Skeletal muscle tissue (tissue), 4 donors: Measurements from ENCODE around the gene ITGA11. TPM values are rescaled to one million over a fixed set of nuclear protein-coding genes. Genes with fewer than 3 reads are reported as not detected.

Experiments used
- H3K27ac ChIP-seq: one replicate; pipeline ENCODE4 v1.7.0; 2013; ENCODE audit warnings: mild to moderate bottlenecking, low read depth, low read length, inconsistent platforms
- H3K27me3 ChIP-seq, 3 donors: one replicate each; pipeline ENCODE4 v1.7.0; 2013; ENCODE audit warnings: low read length in 3 of 3; ENCODE audit not compliant: control insufficient read depth in 3 of 3, insufficient read depth in 3 of 3
- H3K36me3 ChIP-seq, 3 donors: one replicate each; pipeline ENCODE4 v1.7.0; 2013; ENCODE audit warnings: low read length in 3 of 3; ENCODE audit not compliant: control insufficient read depth in 3 of 3, insufficient read depth in 3 of 3
- H3K4me1 ChIP-seq, 3 donors: one replicate each; pipeline ENCODE4 v1.7.0; 2013; ENCODE audit warnings: low read length in 3 of 3, mild to moderate bottlenecking in 3 of 3; ENCODE audit not compliant: control insufficient read depth in 3 of 3, insufficient read depth in 3 of 3
- H3K4me3 ChIP-seq, 3 donors: one replicate each; pipeline ENCODE4 v1.7.0; 2013; ENCODE audit warnings: low read length in 3 of 3
- H3K9ac ChIP-seq, 3 donors: one replicate each; pipeline ENCODE4 v1.7.0; 2013; ENCODE audit warnings: low read length in 3 of 3, mild to moderate bottlenecking in 3 of 3, moderate library complexity in 2 of 3, low read depth in 1 of 3
- H3K9me3 ChIP-seq, 3 donors: one replicate each; pipeline ENCODE4 v1.7.0; 2013; ENCODE audit warnings: low read length in 3 of 3; ENCODE audit not compliant: control insufficient read depth in 3 of 3
- total RNA-seq: library from RNA; depleted of rRNA; stranded (reverse); fragments of >200 nt; gene quantifications from one replicate; pipeline ENCODE4 v1.2.3, GENCODE V29; 2014
- donor health status: Osteomylitis.

The ITGA11 gene
- total RNA-seq, 1 donor from 2014 or later: 5.7 TPM

DNA sequence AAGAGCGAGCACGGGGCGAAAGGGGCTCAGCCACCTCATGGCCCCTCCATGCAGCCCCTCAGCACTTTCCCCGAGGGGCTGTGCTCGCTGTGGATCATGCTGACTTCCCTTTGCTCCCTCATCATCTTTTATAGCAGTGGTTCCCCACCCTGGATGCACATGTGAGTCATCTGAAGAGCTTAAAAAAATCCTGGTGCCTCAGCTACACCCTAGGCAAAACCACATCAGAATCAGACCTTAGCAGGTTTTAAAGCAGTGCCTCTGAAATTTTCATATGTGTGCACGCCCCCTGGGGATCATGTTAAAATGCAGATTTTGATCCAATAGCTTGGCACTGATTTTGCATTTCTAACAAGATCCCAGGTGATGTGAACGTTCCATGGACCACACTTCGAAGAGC, 103.5 kb downstream of the ITGA11 start:
- H3K27ac ChIP-seq: no peak overlapping the region
- H3K4me3 ChIP-seq: no peak overlapping the region

DNA sequence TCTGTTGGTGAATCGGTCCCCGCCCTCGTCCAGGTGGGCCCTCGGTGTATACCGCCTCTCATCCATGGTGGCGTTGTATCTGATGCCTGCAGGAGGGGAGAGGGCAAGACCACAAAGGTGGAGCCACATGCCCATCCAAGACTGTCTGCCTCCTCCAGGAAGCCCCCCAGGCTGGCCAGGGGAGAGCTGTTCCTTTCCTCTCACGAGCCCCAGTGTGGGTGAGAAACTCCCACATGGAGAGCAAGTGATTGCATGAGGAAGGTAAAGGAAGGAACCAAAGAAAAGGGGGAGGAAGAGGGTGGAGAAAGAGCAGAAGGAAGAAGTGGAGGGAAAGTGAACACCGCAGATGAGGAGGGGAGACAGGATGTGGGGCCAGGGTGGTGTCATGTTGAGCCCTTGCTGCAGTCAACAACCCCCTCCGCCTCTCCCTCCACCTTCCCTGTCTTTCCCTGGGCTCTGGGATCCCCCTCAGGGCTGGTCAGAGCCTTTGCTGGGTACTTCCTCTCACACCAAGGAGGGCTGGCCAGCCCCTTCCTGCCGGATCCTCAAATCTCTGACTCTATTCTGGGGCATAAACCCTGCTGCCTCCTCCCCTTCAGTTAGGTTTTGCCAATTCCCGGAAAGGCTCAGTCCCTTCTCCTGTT, 105.1 kb downstream of the ITGA11 start:
- Histone ChIP-seq H3K9me3 (no peaks in the 10 kb centered on the region), H3K4me1 (no peaks in the 10 kb centered on the region), H3K27me3 (peaks cover 0 to 7% (median 5%) of the 10 kb centered on the region in 3 donors), H3K36me3 (peaks cover 0 to 6% (median 0%) of the 10 kb centered on the region in 3 donors), H3K9ac (no peak overlapping the region), H3K4me3 (no peak overlapping the region), H3K27ac (no peak overlapping the region)

More for the DNA sequence above, 103.5 kb downstream of the ITGA11 start:
- Histone ChIP-seq H3K36me3 (peaks cover 0 to 6% (median 0%) of the 10 kb centered on the region in 3 donors), H3K27me3 (peaks cover 0 to 7% (median 5%) of the 10 kb centered on the region in 3 donors), H3K9ac (no peak overlapping the region), H3K9me3 (no peaks in the 10 kb centered on the region), H3K4me1 (peaks cover 0 to 1% (median under 1%) of the 10 kb centered on the region in 3 donors)

DNA sequence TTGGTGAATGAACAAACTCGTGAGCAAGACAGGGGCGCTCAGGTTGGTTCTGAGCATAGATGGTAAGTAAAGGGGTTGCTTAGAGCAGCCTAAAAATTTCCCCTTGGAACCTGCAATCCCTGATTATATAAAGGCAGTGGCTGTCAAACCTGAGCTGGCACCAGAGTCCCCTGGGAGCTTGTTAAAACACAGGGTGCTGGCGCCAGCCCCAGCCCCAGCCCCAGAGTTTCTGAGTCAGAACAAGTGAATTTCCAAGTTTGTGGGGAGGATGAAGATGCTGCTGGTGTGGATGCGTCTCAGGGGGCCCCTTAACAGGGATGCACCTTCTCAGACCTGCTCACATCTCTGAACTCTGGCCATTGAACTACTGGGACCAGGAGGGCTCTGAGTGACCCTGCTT, 106.2 kb downstream of the ITGA11 start:
- Histone ChIP-seq H3K9me3 (no peaks in the 10 kb centered on the region), H3K4me3 (no peak overlapping the region), H3K4me1 (no peaks in the 10 kb centered on the region), H3K27ac (no peak overlapping the region), H3K27me3 (peaks cover 0 to 7% (median 5%) of the 10 kb centered on the region in 3 donors), H3K9ac (no peak overlapping the region), H3K36me3 (peaks cover 0 to 6% (median 0%) of the 10 kb centered on the region in 3 donors)

- Histone ChIP-seq H3K27ac (no peak overlapping the region), H3K27me3 (peaks cover 0 to 7% (median 6%) of the 10 kb centered on the region in 3 donors), H3K36me3 (peaks cover 0 to 4% (median 2%) of the 10 kb centered on the region in 3 donors), H3K9me3 (no peaks in the 10 kb centered on the region), H3K4me1 (no peaks in the 10 kb centered on the region), H3K4me3 (no peak overlapping the region), H3K9ac (no peak overlapping the region)
Measured at GRCh38 chr15:68322796-68323195, 109.2 kb downstream of the ITGA11 start.

DNA sequence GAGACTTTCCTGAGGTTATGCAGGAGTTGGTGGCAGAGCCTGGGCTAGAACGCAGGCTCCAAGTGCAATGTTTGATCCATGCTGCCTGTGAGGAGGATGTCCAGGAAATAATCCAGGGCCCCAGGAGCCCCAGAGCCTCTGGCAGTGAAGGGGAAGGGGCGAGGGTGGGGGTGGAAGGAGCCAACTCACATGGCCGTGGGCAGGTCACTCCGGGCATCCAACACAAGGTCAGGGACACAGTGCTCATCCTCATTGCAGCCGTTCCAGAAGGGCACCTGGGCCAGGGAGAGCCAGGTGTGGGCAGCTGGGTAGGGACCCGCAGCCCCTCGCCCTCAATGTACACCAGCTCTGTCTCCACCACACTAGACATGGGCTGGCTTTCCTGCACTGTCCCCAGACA, 110.7 kb downstream of the ITGA11 start:
- Histone ChIP-seq H3K36me3 (peaks cover 0 to 4% (median 4%) of the 10 kb centered on the region in 3 donors), H3K4me3 (no peak overlapping the region), H3K4me1 (no peaks in the 10 kb centered on the region), H3K27ac (no peak overlapping the region), H3K9ac (no peak overlapping the region), H3K9me3 (no peaks in the 10 kb centered on the region), H3K27me3 (peaks cover 0 to 2% (median 0%) of the 10 kb centered on the region in 3 donors)

- Histone ChIP-seq H3K4me1 (peaks cover 0 to 2% (median 0%) of the 10 kb centered on the region in 3 donors), H3K27ac (no peak overlapping the region), H3K9ac (no peak overlapping the region), H3K4me3 (no peak overlapping the region), H3K36me3 (peaks cover 0 to 4% (median 2%) of the 10 kb centered on the region in 3 donors), H3K9me3 (no peaks in the 10 kb centered on the region), H3K27me3 (peaks cover 0 to 2% (median 0%) of the 10 kb centered on the region in 3 donors)
Measured at GRCh38 chr15:68319997-68320396, 112.0 kb downstream of the ITGA11 start.

DNA sequence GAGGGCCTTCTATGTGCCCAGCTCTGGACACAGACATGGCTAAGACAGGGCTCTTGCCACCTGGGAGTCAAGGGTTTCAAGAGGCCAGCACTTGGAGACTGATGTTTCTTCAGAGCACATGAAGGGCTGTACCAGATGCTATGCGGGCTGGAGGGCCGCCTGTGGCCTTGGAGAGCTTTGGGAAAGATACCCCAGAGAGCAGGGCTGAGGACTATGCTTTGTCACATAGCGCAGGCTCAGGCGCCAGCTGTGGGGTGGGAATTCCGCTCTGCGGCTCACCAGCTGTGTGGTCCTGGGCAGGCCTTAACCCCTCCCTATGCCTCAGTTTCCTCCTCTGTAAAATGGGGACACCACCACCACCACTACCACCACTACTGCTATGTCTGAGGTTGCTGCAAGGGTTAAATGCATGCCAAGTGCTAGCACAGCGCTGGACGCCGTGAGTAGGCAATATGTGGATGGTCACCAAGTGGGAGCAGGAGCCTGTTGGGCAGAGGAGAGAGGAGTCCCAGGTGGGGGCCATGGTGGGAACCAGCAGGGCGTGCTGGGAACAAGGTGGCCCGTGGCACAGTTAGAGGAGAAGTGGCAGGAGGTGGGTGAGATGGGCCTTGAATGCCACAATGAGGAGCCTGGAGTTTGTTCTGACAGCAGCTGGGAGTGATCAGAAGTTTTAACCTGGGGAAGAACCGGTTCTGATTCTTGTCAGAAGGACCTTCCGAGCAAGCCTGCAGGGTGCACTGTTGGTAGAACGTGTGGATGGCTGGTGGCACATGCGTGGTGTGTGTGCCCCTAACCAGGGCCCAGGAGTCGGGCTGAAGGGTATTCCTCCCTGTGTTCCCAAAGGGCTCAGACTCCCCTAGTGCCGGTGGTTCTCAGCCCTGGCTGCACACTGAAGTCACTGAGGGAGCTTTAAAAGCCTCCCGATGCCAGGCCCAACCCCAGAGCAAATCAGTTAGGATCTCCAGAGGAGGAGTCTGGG, 112.7 kb downstream of the ITGA11 start:
- Histone ChIP-seq H3K9me3 (no peaks in the 10 kb centered on the region), H3K4me3 (no peak overlapping the region), H3K36me3 (peaks cover 0 to 4% (median 2%) of the 10 kb centered on the region in 3 donors), H3K4me1 (peaks cover 0 to 2% (median 0%) of the 10 kb centered on the region in 3 donors), H3K27ac (no peak overlapping the region), H3K27me3 (peaks cover 0 to 2% (median 0%) of the 10 kb centered on the region in 3 donors), H3K9ac (no peak overlapping the region)

DNA sequence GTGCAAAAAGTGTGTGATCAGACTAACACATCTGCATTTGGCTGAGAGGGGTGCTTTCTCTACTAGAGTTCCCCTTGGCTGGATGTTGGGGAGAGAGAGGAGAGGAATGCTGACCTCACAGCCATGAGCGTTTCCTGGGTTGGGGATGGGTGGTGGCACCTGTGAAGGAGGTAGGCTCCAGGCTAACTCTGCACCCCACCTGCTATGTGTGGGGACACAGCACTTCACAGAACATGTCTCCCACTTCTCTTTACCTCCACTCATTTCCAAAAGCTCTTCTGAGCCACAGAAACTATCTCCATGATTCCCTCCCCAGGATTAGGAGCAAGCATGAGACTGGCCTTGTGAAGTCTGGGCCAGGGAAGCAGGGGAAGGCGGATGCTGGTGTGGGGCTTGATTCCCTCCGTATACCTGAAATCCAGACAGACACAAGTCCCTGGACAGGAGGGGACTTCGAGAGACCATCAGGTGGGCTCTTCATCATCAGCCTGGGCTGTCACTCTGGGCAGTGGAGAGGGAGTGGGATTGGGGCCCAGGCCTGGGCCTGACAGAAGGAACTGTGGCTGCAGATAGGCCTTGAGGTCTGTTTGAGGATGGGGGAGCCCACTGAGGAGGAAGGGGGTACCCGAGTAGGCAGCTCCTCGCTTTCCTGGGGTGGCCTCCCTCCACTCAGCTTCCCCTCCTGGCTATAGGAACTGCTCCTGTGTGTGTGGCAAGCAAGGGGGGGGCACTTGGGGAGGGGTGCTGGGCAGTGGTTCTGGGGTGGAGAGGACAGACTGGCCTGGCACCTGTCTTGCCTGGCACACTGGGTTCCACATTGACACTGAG, 113.7 kb downstream of the ITGA11 start:
- Histone ChIP-seq H3K9me3 (no peaks in the 10 kb centered on the region), H3K27me3 (peaks cover 0 to 2% (median 0%) of the 10 kb centered on the region in 3 donors), H3K36me3 (peaks cover 0 to 4% (median 4%) of the 10 kb centered on the region in 3 donors), H3K4me3 (no peak overlapping the region), H3K27ac (no peak overlapping the region), H3K4me1 (peaks cover 0 to 2% (median 0%) of the 10 kb centered on the region in 3 donors), H3K9ac (no peak overlapping the region)

- no peak overlapping the region for H3K4me3 ChIP-seq
- no peak overlapping the region for H3K27ac ChIP-seq
- H3K9me3 ChIP-seq: no peaks in the 10 kb centered on the region
Measured at GRCh38 chr15:68317281-68318007, 114.5 kb downstream of the ITGA11 start.

More at GRCh38 chr15:68317281-68318007, 114.5 kb downstream of the ITGA11 start:
- Histone ChIP-seq H3K4me1 (peaks cover 0 to 2% (median 0%) of the 10 kb centered on the region in 3 donors), H3K36me3 (peaks cover 0 to 4% (median 4%) of the 10 kb centered on the region in 3 donors), H3K27me3 (peaks cover 0 to 2% (median 0%) of the 10 kb centered on the region in 3 donors), H3K9ac (no peak overlapping the region)
